ENCODE measurements around the gene NOL9.

The NOL9 gene

GRCh38 chr1:6507037-6507428 lies 47.3 kb downstream of the NOL9 start:
- H3K4me3 ChIP-seq (ENCODE audit: low read length), result no peak overlapping the region
- H3K4me1 ChIP-seq (ENCODE audit: insufficient read depth, low read length), result peaks cover 16% of the 10 kb centered on the region
- no peak overlapping the region for H2AFZ ChIP-seq (ENCODE audit: low read depth, low read length)
- no peaks in the 10 kb centered on the region for H3K36me3 ChIP-seq (ENCODE audit: insufficient read depth, low read length)
- peaks cover 19% of the 10 kb centered on the region for H3K27me3 ChIP-seq (ENCODE audit: insufficient read depth, low read length)
- no peaks in the 10 kb centered on the region for H3K9me3 ChIP-seq (ENCODE audit: low read length)

- peaks cover 19% of the 10 kb centered on the region for H3K27me3 ChIP-seq (ENCODE audit: insufficient read depth, low read length)
- no peak overlapping the region for H2AFZ ChIP-seq (ENCODE audit: low read depth, low read length)
- H3K9me3 ChIP-seq (ENCODE audit: low read length), result no peaks in the 10 kb centered on the region
Measured at GRCh38 chr1:6506210-6507036, 47.9 kb downstream of the NOL9 start.

GRCh38 chr1:6505367-6506209 lies 48.7 kb downstream of the NOL9 start:
- Histone ChIP-seq H2AFZ (ENCODE audit: low read depth, low read length) (no peak overlapping the region), H3K4me3 (ENCODE audit: low read length) (no peak overlapping the region), H3K9me3 (ENCODE audit: low read length) (no peaks in the 10 kb centered on the region), H3K36me3 (ENCODE audit: insufficient read depth, low read length) (no peaks in the 10 kb centered on the region), H3K27me3 (ENCODE audit: insufficient read depth, low read length) (peaks cover 19% of the 10 kb centered on the region), H3K4me1 (ENCODE audit: insufficient read depth, low read length) (peaks cover 16% of the 10 kb centered on the region)

More at GRCh38 chr1:6506210-6507036, 47.9 kb downstream of the NOL9 start:
- H3K4me1 ChIP-seq (ENCODE audit: insufficient read depth, low read length), result peaks cover 16% of the 10 kb centered on the region
- no peaks in the 10 kb centered on the region for H3K36me3 ChIP-seq (ENCODE audit: insufficient read depth, low read length)
- H3K4me3 ChIP-seq (ENCODE audit: low read length), result no peak overlapping the region

GRCh38 chr1:6504887-6505286 lies 49.4 kb downstream of the NOL9 start:
- Histone ChIP-seq H3K27me3 (ENCODE audit: insufficient read depth, low read length) (peaks cover 19% of the 10 kb centered on the region), H2AFZ (ENCODE audit: low read depth, low read length) (no peak overlapping the region)

GRCh38 chr1:6503884-6504602 lies 50.3 kb downstream of the NOL9 start:
- no peak overlapping the region for H2AFZ ChIP-seq (ENCODE audit: low read depth, low read length)
- H3K4me1 ChIP-seq (ENCODE audit: insufficient read depth, low read length), result peaks cover 15% of the 10 kb centered on the region
- no peaks in the 10 kb centered on the region for H3K36me3 ChIP-seq (ENCODE audit: insufficient read depth, low read length)
- no peak overlapping the region for H3K4me3 ChIP-seq (ENCODE audit: low read length)
- H3K9me3 ChIP-seq (ENCODE audit: low read length), result no peaks in the 10 kb centered on the region
- peaks cover 14% of the 10 kb centered on the region for H3K27me3 ChIP-seq (ENCODE audit: insufficient read depth, low read length)

More at GRCh38 chr1:6504887-6505286, 49.4 kb downstream of the NOL9 start:
- H3K4me3 ChIP-seq (ENCODE audit: low read length), result no peak overlapping the region
- H3K4me1 ChIP-seq (ENCODE audit: insufficient read depth, low read length), result peaks cover 15% of the 10 kb centered on the region
- no peaks in the 10 kb centered on the region for H3K9me3 ChIP-seq (ENCODE audit: low read length)
- no peaks in the 10 kb centered on the region for H3K36me3 ChIP-seq (ENCODE audit: insufficient read depth, low read length)

- Histone ChIP-seq H3K27me3 (ENCODE audit: insufficient read depth, low read length) (peaks cover 5% of the 10 kb centered on the region), H3K4me3 (ENCODE audit: low read length) (no peak overlapping the region), H3K9me3 (ENCODE audit: low read length) (no peaks in the 10 kb centered on the region), H3K4me1 (ENCODE audit: insufficient read depth, low read length) (peaks cover 30% of the 10 kb centered on the region), H2AFZ (ENCODE audit: low read depth, low read length) (no peak overlapping the region), H3K36me3 (ENCODE audit: insufficient read depth, low read length) (no peaks in the 10 kb centered on the region)
Measured at GRCh38 chr1:6502000-6502891, 52.1 kb downstream of the NOL9 start.

GRCh38 chr1:6501279-6501813 lies 53.0 kb downstream of the NOL9 start:
- peaks cover 28% of the 10 kb centered on the region for H3K4me1 ChIP-seq (ENCODE audit: insufficient read depth, low read length)
- no peak overlapping the region for H2AFZ ChIP-seq (ENCODE audit: low read depth, low read length)
- H3K4me3 ChIP-seq (ENCODE audit: low read length), result no peak overlapping the region
- H3K27me3 ChIP-seq (ENCODE audit: insufficient read depth, low read length), result peaks cover 2% of the 10 kb centered on the region
- H3K9me3 ChIP-seq (ENCODE audit: low read length), result no peaks in the 10 kb centered on the region
- no peaks in the 10 kb centered on the region for H3K36me3 ChIP-seq (ENCODE audit: insufficient read depth, low read length)

GRCh38 chr1:6500544-6501278 lies 53.6 kb downstream of the NOL9 start:
- H3K4me3 ChIP-seq (ENCODE audit: low read length), result no peak overlapping the region
- peaks cover under 1% of the 10 kb centered on the region for H3K27me3 ChIP-seq (ENCODE audit: insufficient read depth, low read length)
- no peaks in the 10 kb centered on the region for H3K9me3 ChIP-seq (ENCODE audit: low read length)
- H3K36me3 ChIP-seq (ENCODE audit: insufficient read depth, low read length), result no peaks in the 10 kb centered on the region
- H2AFZ ChIP-seq (ENCODE audit: low read depth, low read length), result no peak overlapping the region
- peaks cover 29% of the 10 kb centered on the region for H3K4me1 ChIP-seq (ENCODE audit: insufficient read depth, low read length)

- H3K4me1 ChIP-seq (ENCODE audit: insufficient read depth, low read length), result peaks cover 30% of the 10 kb centered on the region
- H3K36me3 ChIP-seq (ENCODE audit: insufficient read depth, low read length), result no peaks in the 10 kb centered on the region
- no peak overlapping the region for H2AFZ ChIP-seq (ENCODE audit: low read depth, low read length)
- H3K27me3 ChIP-seq (ENCODE audit: insufficient read depth, low read length), result no peaks in the 10 kb centered on the region
- H3K4me3 ChIP-seq (ENCODE audit: low read length), result no peak overlapping the region
- H3K9me3 ChIP-seq (ENCODE audit: low read length), result no peaks in the 10 kb centered on the region
Measured at GRCh38 chr1:6499296-6499695, 55.0 kb downstream of the NOL9 start.

- no peak overlapping the region for H2AFZ ChIP-seq (ENCODE audit: low read depth, low read length)
- no peak overlapping the region for H3K4me3 ChIP-seq (ENCODE audit: low read length)
- peaks cover 30% of the 10 kb centered on the region for H3K4me1 ChIP-seq (ENCODE audit: insufficient read depth, low read length)
- no peaks in the 10 kb centered on the region for H3K36me3 ChIP-seq (ENCODE audit: insufficient read depth, low read length)
- H3K9me3 ChIP-seq (ENCODE audit: low read length), result no peaks in the 10 kb centered on the region
- H3K27me3 ChIP-seq (ENCODE audit: insufficient read depth, low read length), result no peaks in the 10 kb centered on the region
Measured at GRCh38 chr1:6498576-6499111, 55.7 kb downstream of the NOL9 start.

- peaks cover 30% of the 10 kb centered on the region for H3K4me1 ChIP-seq (ENCODE audit: insufficient read depth, low read length)
- no peak overlapping the region for H2AFZ ChIP-seq (ENCODE audit: low read depth, low read length)
- peak overlapping the region; percentile 44 for H3K4me3 ChIP-seq (ENCODE audit: low read length)
- no peaks in the 10 kb centered on the region for H3K9me3 ChIP-seq (ENCODE audit: low read length)
- no peaks in the 10 kb centered on the region for H3K36me3 ChIP-seq (ENCODE audit: insufficient read depth, low read length)
- no peaks in the 10 kb centered on the region for H3K27me3 ChIP-seq (ENCODE audit: insufficient read depth, low read length)
Measured at GRCh38 chr1:6497867-6498575, 56.3 kb downstream of the NOL9 start.

Data from neuron (in vitro differentiated cells).